Thyroid gland (tissue), 4 donors: ENCODE data around the gene LONP2. TPM values are rescaled to one million over a fixed set of nuclear protein-coding genes. Genes with fewer than 3 reads are reported as not detected.
A peak's percentile ranks its signal among the peaks of the same experiment; 100 is the strongest.
"Not testable (repeated sequence)": the region's sequence is repeated elsewhere in the genome, so short reads cannot be mapped to it uniquely, and the experiment has no call there.

ENCODE experiments used
- DNase-seq, 2 donors: peaks; one replicate each; pipeline ENCODE4 v3.0.0-alpha.2; 2019
- H3K27ac ChIP-seq, 3 donors: fragments of 200-600 bp; sonication (generic); 1 replicate in 2 of 3; 2 replicates in 1 of 3; pipeline ENCODE4 v1.5.1; 2016 to 2019; ENCODE audit warnings: mild to moderate bottlenecking in 1 of 3, moderate library complexity in 1 of 3
- H3K27me3 ChIP-seq: fragments of 200-600 bp; sonication (generic); one replicate; pipeline ENCODE4 v1.5.1; 2019
- H3K36me3 ChIP-seq, 2 donors: fragments of 200-600 bp; sonication (generic); one replicate each; pipeline ENCODE4 v1.5.1; 2016 to 2019
- H3K4me1 ChIP-seq, 2 donors: fragments of 200-600 bp; sonication (generic); one replicate each; pipeline ENCODE4 v1.5.1; 2017 to 2019
- H3K4me3 ChIP-seq, 3 donors: fragments of 200-600 bp; sonication (generic); replicated peaks in 1 of 3; 1 replicate in 2 of 3; 2 replicates in 1 of 3; pipeline ENCODE4 v1.5.1; 2016; ENCODE audit warnings: mild to moderate bottlenecking in 1 of 3
- H3K9me3 ChIP-seq: fragments of 200-600 bp; sonication (generic); one replicate; pipeline ENCODE4 v1.5.1; 2017
- CTCF ChIP-seq, 6 experiments: fragments of 200-600 bp in 3 of 6; fragments of 450-650 bp in 3 of 6; sonication (generic) in 3 of 6; IDR thresholded peaks; one replicate each; pipeline ENCODE4 v1.5.1; 2016 to 2019; ENCODE audit warnings: antibody characterized with exemption in 6 of 6, mild to moderate bottlenecking in 2 of 6, inconsistent platforms in 1 of 6, moderate library complexity in 1 of 6
- POLR2A ChIP-seq, 2 donors: fragments of 450-650 bp; IDR thresholded peaks; one replicate each; pipeline ENCODE4 v1.6.1; 2017; ENCODE audit warnings: antibody characterized with exemption in 2 of 2, mild to moderate bottlenecking in 2 of 2, moderate library complexity in 1 of 2
- WGBS, 2 donors: methylation state at CpG; one replicate each; pipeline ENCODE4 v1.1.5; 2017; 5-methylcytosine and 5-hydroxymethylcytosine counted together
- intact Hi-C: fragments of 100-400 bp; cut with DNase I; formaldehyde crosslinking; loops from one replicate; pipeline ENCODE4 v1.15.1; 2023
- total RNA-seq, 4 donors: library from RNA; depleted of rRNA; stranded (reverse); fragments of >200 nt; gene quantifications; one replicate each; pipeline ENCODE4 v1.2.3, GENCODE V29; 2016

The LONP2 gene
- total RNA-seq, 4 donors from 2014 or later = 108 to 124 (median 116) TPM

- Histone ChIP-seq H3K9me3 (no peaks in the 10 kb centered on the region), H3K27ac (no peak overlapping the region), H3K4me3 (no peak overlapping the region), H3K27me3 (no peaks in the 10 kb centered on the region), H3K4me1 (peaks cover 27 to 30% of the 10 kb centered on the region in 2 donors), H3K36me3 (peaks cover 3 to 8% of the 10 kb centered on the region in 2 donors)
- no peak for DNase-seq
- no peak for TF ChIP-seq CTCF (IDR thresholded peaks at IDR 0.05)
- no peak for TF ChIP-seq POLR2A (IDR thresholded peaks at IDR 0.05)
- WGBS, 2 donors = 96 to 99% methylated on average over 4 of the region's 4 CpGs
- intact Hi-C loops = no loop called here
Measured at GRCh38 chr16:48310908-48311641, 67.0 kb downstream of the LONP2 start.

- H3K27ac ChIP-seq, intact Hi-C loops, H3K4me3 ChIP-seq, H3K9me3 ChIP-seq, DNase-seq, H3K27me3 ChIP-seq, H3K36me3 ChIP-seq: not testable (repeated sequence)
- 99% methylated on average over 3 of the region's 3 CpGs for WGBS, 2 donors
- H3K4me1 ChIP-seq = peaks cover 30 to 40% of the 10 kb centered on the region in 2 donors
Measured at GRCh38 chr16:48313905-48314304, 69.8 kb downstream of the LONP2 start.

GRCh38 chr16:48317026-48317425 lies 72.9 kb downstream of the LONP2 start:
- Histone ChIP-seq H3K27ac (peak overlapping the region in 2 of 3 donors; percentile 35 to 76), H3K27me3 (no peaks in the 10 kb centered on the region), H3K4me3 (no peak overlapping the region), H3K36me3 (no peaks in the 10 kb centered on the region), H3K9me3 (no peaks in the 10 kb centered on the region), H3K4me1 (peaks cover 51 to 54% of the 10 kb centered on the region in 2 donors)
- no peak for DNase-seq
- WGBS, 2 donors = 86 to 96% methylated on average over 1 of the region's 1 CpG
- no peak for TF ChIP-seq POLR2A (IDR thresholded peaks at IDR 0.05)
- no peak for TF ChIP-seq CTCF (IDR thresholded peaks at IDR 0.05)
- intact Hi-C loops = no loop called here

GRCh38 chr16:48317614-48318315 lies 73.7 kb downstream of the LONP2 start:
- Histone ChIP-seq H3K4me1 (peaks cover 51 to 54% of the 10 kb centered on the region in 2 donors), H3K9me3 (no peaks in the 10 kb centered on the region), H3K27ac (peak overlapping the region in 2 of 3 donors; percentile 61 to 76), H3K27me3 (no peaks in the 10 kb centered on the region), H3K36me3 (no peaks in the 10 kb centered on the region), H3K4me3 (no peak overlapping the region)
- 46 to 60% methylated on average over 2 of the region's 2 CpGs for WGBS, 2 donors
- TF ChIP-seq POLR2A (IDR thresholded peaks at IDR 0.05) = no peak
- no peak for TF ChIP-seq CTCF (IDR thresholded peaks at IDR 0.05)
- intact Hi-C loops = no loop called here
- DNase-seq = no peak

- Histone ChIP-seq H3K4me1 (peaks cover 52 to 58% of the 10 kb centered on the region in 2 donors), H3K4me3 (no peak overlapping the region), H3K9me3 (no peaks in the 10 kb centered on the region), H3K27me3 (no peaks in the 10 kb centered on the region), H3K27ac (peak overlapping the region; percentile 31 to 76 (median 61)), H3K36me3 (no peaks in the 10 kb centered on the region)
- WGBS, 2 donors = 22 to 24% methylated on average over 4 of the region's 4 CpGs
- peak; percentile 55 to 62 for DNase-seq
- intact Hi-C loops = no loop called here
- no peak for TF ChIP-seq CTCF (IDR thresholded peaks at IDR 0.05)
- no peak for TF ChIP-seq POLR2A (IDR thresholded peaks at IDR 0.05)
Measured at GRCh38 chr16:48318630-48319029, 74.5 kb downstream of the LONP2 start.
